GM20000 (cell line): ENCODE data around the gene ZNF70.

Experiments used
- DNase-seq: peaks from one replicate; pipeline ENCODE4 v3.0.0; 2012; ENCODE audit warnings: low spot score
- CTCF ChIP-seq: IDR thresholded peaks from 2 replicates; pipeline ENCODE4 v1.5.1; 2012; ENCODE audit warnings: mild to moderate bottlenecking, control low read depth; ENCODE audit errors: extremely low read depth, missing control alignments

Gene ZNF70

GRCh38 chr22:23695571-23696325 is 55.2 kb downstream of the ZNF70 start:
- DNase-seq: no peak
- no peak for TF ChIP-seq CTCF

- DNase-seq: no peak
- no peak for TF ChIP-seq CTCF
Observed at GRCh38 chr22:23695141-23695540, 55.8 kb downstream of the ZNF70 start.

- no peak for TF ChIP-seq CTCF
- DNase-seq: no peak
Observed at GRCh38 chr22:23693979-23694680, 56.8 kb downstream of the ZNF70 start.

GRCh38 chr22:23692598-23693291 is 58.2 kb downstream of the ZNF70 start:
- DNase-seq: no peak
- TF ChIP-seq CTCF: no peak

GRCh38 chr22:23691748-23692423 is 59.0 kb downstream of the ZNF70 start:
- no peak for DNase-seq
- no peak for TF ChIP-seq CTCF

- DNase-seq: no peak
- no peak for TF ChIP-seq CTCF
Observed at GRCh38 chr22:23690713-23691112, 60.2 kb downstream of the ZNF70 start, which contains the start of gene RGL4. RGL4 (plus strand) TSS chr22:23691013; CDS start chr22:23692031, 1,018 bp downstream.
